Astrocyte of the cerebellum (primary cell): Measurements from ENCODE around the gene SMARCC1.
"Not testable (repeated sequence)": the region's sequence is repeated elsewhere in the genome, so short reads cannot be mapped to it uniquely, and the experiment has no call there.

ENCODE experiments used
- DNase-seq: peaks from one replicate; pipeline ENCODE4 v3.0.0-alpha.2; 2011; ENCODE audit warnings: low read depth
- H3K4me3 ChIP-seq: 2 replicates; pipeline ENCODE4 v1.5.1; 2011; ENCODE audit warnings: mild to moderate bottlenecking, low read depth, low read length, moderate library complexity
- CTCF ChIP-seq: IDR thresholded peaks from 2 replicates; pipeline ENCODE4 v1.5.1; 2012; ENCODE audit warnings: low read length, low read depth, moderate library complexity, mild to moderate bottlenecking; ENCODE audit errors: missing control alignments
- in situ Hi-C: cut with HindIII; loops from 2 replicates; pipeline ENCODE4 v1.10.0; 2017; ENCODE audit warnings: low sequenced_read_pairs

The SMARCC1 gene

DNA sequence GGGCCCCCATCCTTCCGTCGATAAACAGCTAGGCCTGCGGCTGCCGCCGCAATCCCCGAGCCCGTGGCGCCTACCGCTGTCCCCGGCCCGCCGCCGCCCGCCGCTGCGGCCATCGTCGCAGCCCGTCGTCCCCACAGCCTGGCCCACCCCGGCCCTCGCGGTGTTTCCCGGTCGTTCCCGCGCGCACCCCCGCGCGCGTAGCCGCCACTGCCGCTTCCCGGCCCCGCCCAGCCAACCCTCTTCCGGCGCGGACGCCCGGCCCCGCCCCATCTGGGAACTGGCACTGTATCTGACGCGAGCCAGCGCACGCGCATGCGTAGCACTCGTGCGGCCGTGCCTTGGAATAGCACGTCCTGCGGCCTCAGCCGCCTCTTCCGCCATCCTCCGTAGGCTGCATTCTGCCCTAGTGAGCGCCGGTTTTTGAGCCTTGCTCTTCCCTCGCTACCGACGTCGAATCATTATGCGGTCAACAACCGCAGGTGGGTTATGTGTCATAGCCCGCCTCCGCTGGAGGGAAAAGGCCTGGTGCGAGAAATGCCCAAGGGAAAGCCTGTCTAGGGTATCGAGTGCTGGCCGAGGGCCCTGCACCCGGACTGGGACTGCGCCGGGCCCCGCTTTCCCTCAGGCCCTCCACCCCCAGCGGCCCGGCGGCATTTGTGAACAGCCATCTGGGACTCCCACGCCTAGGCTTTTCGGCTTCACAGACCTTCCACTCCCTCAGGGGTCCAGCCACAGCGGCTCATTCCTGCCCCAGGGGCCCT, at the start of gene SMARCC1:
TSS of gene SMARCC1 (minus strand) at position 209 of the 761 bp plus-strand sequence. CDS start at position 113, 96 bp downstream.
- in situ Hi-C loops = no loop called here
- no peak for TF ChIP-seq CTCF
- DNase-seq = peak; percentile 95
- peak within 1 kb of the TSS; percentile 59 for H3K4me3 ChIP-seq

- in situ Hi-C loops, DNase-seq, H3K4me3 ChIP-seq: not testable (repeated sequence)
These were observed 47.8 kb upstream of the SMARCC1 start for GRCh38 chr3:47829482-47829881.

- H3K4me3 ChIP-seq = peak overlapping the region; percentile 93
- in situ Hi-C loops = no loop called here
- no peak for DNase-seq
- no peak for TF ChIP-seq CTCF
These were observed 43.9 kb upstream of the SMARCC1 start for GRCh38 chr3:47825590-47825989.

GRCh38 chr3:47824541-47825473, 43.1 kb upstream of the SMARCC1 start:
- in situ Hi-C loops = no loop called here
- TF ChIP-seq CTCF = peak; percentile 73
- peak overlapping the region; percentile 93 for H3K4me3 ChIP-seq
- peak; percentile 65 for DNase-seq

GRCh38 chr3:47817609-47818008, 35.9 kb upstream of the SMARCC1 start:
- in situ Hi-C loops = no loop called here
- DNase-seq = no peak
- TF ChIP-seq CTCF = no peak
- H3K4me3 ChIP-seq = no peak overlapping the region

DNA sequence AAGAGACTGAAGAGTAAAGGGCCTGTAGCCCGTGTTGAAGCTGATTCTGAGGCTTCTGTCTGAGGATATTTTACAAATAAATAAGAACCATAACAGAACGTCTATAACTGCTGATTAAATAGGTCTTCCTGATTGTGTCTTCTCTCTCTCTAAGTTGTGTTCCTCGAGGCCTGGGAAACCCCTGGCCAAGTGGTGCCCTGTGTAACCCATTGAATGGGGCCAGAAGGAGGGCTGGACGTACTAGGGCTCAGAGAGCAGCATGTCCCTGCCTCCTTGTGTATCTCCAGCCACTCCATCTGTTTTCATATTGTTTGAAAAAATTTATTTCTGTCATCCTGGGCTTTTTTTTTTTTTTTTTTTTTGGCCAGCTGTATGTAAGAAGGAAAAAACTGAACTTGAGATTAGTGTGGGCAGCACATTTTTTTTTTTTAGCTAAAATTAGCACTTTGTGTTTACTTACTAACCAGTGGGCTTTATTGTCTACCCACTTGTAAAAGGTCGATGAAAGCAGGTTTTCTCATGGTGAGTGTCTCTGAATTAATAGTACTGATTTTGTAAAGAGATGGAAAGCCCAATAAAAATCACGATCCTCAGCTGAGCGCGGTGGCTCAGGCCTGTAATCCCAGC, 32.0 kb upstream of the SMARCC1 start:
- in situ Hi-C loops = no loop called here
- no peak for DNase-seq
- TF ChIP-seq CTCF = no peak

More for the DNA sequence above, 32.0 kb upstream of the SMARCC1 start:
- no peak overlapping the region for H3K4me3 ChIP-seq
